Fibroblast of skin of left biceps (primary cell): ENCODE results near the gene ZSWIM3.
"Not testable (repeated sequence)": the region's sequence is repeated elsewhere in the genome, so short reads cannot be mapped to it uniquely, and the experiment has no call there.

ENCODE experiments used
- DNase-seq, 2 experiments: peaks; one replicate each; pipeline ENCODE4 v3.0.0-alpha.2; 2013; ENCODE audit warnings: low read depth in 2 of 2

Gene ZSWIM3

DNA sequence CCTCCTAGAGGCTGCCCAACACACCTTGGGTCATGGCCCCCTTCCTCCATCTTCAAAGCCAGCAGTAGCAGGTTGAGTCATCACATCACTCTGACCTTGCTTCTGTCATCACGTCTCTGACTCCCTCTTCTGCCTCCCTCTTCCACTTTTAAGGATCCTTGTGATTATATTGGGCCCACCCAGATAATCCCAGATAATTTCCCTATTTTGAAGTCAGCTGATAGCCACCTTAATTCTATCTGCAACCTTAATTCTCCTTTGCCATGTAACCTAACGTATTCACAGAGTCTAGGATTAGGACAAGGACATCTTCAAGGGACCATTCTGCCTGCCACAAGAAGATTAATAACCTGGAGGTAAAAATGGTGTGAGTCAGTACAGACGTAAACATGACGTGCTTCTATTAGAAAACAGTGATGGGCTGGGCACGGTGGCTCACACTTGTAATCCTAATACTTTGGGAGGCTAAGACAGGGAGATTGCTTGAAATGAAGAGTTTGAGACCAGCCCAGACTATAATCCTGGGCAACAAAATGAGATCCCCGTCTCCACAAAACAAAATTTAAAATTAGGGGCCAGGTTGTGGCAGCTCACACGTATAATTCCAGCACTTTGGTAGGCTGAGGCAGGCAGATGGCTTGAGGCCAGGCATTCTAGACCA, 3.3 kb downstream of the ZSWIM3 start:
- DNase-seq = no peak

DNA sequence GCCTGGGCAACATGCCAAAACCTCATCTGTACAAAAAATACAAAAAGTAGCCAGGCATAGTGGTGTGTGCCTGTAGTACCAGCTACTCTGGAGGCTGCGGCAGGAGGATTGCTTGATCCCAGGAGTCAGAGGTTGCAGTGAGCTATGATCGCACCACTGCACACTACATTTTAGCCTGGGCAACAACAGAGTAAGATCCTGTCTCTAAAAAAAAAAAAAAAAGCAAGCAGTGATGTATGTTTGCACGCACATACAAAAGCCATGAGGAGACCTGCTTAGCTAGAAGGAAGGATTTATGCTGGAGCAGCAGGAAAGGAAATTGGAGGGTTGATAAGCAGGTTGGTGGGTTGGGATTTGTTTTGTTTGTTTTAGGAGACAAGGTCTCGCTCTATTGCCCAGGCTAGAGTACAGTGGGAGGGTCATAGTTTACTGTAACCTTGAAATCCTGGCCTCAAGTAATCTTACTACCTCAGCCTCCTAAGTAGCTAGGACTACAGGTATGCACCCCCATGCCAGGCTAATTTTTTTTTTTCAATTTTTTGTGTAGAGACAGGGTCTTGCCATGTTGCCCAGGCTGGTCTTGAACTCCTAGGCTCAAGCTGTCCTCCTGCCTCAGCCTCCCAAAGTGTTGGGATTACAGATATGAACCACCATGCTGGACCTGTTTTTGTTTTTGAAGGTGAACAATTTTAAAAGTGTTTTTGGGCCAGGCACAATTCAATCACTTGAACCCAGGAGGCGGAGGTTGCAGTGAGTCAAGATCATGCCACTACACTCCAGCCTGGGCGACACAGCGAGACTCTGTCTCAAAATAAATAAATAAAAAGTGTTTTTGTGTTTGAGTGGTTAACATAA, 4.0 kb downstream of the ZSWIM3 start:
- no peak for DNase-seq

DNA sequence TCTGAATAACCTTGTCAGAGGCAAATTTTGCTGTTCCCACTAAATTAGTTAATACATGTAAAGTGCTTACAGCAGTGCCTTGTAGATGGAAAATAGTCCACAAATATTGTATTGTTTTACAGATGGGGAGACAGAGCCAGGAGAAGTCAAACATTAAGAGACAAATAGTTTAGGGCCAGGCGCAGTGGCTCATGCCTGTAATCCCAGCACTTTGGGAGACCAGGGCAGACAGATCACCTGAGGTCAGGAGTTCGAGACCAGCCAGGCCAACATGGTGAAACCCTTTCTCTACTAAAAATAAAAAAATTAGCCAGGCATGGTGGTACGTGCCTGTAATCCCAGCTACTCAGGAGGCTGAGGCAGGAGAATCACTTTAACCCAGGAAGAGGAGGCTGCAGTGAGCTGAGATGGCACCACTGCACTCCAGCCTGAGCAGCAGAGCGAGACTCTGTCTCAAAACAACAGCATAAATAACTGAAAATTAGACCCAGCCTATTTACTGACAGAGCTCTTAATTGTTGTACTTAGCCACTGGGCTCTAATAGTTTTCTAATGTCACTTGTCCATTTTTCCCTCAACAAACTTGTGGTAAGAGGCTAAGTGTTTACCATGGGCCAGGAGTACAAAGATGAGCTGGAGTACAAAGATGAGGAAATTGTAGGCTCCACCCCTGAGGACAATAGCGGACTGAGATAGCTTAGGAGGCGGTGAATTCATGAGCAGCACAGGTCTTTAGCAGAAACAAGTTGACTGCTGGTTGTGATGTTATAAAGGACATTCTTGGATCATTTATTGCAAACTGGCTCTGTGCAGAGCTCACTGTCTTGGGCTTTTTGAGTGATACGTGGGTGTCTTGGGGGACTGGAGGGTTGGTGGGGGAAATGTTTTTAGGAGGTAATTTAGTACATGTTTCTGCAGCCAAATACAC, 6.4 kb downstream of the ZSWIM3 start:
- no peak for DNase-seq

DNA sequence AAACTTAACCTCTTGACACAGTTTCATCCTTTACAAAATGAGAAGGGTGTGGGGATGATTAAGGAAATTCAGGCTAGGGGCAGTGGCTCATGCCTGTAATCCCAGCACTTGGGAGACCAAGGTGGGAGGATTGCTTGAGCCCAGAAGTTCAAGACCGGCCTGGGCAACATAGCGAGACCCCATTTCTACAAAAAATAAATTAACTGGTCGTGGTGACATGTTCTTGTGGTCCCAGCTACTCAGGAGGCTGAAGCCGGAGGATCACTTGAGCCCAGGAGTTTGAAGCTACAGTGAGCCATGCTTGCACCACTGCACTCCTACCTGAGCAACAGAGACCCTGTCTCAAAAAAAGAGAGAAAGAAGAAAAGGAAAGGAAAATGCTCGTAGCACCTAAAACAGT, 9.0 kb downstream of the ZSWIM3 start:
- DNase-seq = no peak

GRCh38 chr20:45867136-45867818, 9.9 kb downstream of the ZSWIM3 start:
- DNase-seq = no peak

GRCh38 chr20:45867819-45868176, 10.4 kb downstream of the ZSWIM3 start:
- peak; percentile 24 to 42 for DNase-seq

DNA sequence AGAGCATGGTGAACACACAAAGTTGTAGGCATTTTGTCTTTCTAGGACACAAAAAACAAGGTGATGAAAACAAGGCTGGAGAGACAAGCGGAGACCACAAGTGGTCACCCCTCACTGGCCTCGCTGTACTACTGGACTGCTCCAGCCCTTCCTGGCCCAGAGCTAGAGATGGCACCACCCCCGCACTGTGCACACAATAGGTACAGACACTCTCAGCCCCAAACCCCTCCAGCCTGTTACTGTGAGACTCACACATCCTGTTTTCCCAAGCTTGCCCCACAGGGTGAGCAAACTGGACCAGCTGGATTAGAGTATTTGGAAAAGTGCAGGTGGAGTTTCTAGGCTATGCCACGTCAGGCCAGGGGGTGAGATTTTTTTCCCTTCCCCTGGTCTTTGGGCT, 15.2 kb downstream of the ZSWIM3 start:
- DNase-seq = no peak

DNA sequence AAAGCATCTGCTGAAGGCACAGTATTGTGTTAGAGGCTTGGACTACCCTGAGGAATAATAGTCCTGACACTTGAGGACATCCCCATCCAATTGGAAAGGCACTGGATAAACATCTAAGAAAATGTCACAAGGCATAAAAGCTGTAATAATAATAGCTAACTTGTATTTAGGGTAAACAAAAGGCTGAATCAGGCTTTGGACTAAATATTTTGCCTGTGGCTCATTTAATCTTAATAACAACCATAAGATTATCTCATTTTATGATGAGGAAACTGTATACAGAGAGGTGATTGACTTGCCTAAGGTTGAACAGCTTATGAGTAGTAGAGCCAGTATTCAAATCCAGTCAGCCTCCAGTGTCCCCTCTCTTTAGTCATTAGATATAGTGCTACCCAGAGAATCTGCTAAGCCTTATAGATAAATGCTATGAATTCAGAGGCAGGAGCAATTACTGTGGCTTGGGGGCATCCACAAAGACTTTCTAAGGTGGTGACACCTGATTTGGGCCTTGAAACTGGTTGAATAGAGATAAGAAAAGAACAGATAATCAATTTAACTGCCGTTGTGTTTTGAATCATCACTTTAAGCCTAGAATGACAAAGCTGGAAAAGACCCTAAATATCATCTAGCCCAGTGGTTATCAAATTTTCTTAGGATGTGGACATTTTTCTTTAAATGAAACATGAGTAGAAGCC, 16.1 kb downstream of the ZSWIM3 start:
- no peak for DNase-seq

DNA sequence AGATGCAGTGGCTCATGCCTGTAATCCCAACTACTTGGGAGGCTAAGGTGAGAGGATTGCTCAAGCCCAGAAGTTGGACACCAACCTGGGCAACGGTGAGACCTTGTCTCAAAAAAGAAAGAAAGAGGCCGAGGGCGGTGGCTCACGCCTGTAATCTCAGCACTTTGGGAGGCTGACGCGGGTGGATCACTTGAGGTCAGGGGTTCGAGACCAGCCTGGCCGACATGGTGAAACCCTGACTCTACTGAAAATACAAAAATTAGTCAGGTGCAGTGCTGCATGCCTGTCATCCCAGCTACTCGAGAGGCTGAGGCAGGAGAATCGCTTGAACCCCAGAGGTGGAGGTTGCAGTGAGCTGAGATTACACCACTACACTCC, 16.7 kb downstream of the ZSWIM3 start:
- DNase-seq = not testable (repeated sequence)

GRCh38 chr20:45874576-45874975, 17.2 kb downstream of the ZSWIM3 start:
- DNase-seq = no peak

DNA sequence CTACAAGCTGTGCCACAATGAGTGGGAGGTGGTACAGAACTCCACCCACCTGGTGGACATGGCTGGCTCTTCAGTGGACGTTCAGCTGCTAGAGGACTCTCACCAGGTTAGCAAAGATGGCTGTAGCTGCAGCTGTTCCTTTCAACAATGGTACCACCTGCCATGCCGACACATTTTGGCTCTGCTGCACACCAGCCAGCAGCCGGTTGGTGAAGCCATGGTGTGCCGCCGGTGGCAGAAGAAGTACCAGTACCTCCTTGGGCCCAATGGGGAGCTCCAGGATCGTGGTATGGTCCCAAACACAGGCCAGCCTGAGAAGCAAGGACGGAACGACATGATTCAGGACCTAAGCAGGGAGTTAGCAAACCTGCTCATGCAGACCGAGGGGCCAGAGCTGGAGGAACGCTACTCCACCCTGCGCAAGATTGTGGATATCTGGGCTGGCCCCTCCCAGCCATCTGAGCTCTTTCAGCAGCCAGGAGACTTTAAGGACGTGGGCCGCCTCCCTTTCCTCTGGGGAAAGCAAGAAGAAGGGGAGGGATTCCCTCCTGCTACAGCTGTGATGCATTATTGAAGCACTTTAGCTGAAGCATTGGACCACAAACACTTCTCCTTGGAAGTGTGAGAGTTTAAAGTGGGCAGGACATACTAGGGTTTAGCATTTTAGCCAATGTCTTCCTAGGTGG, 20.8 kb downstream of the ZSWIM3 start:
- DNase-seq = no peak

- DNase-seq = peak; percentile 97 to 98
Measured at GRCh38 chr20:45880988-45881788, 23.8 kb downstream of the ZSWIM3 start, which contains the start of gene ZSWIM1. TSS of gene ZSWIM1 (plus strand) at chr20:45881227. CDS start at chr20:45882593, 1,366 bp downstream.

DNA sequence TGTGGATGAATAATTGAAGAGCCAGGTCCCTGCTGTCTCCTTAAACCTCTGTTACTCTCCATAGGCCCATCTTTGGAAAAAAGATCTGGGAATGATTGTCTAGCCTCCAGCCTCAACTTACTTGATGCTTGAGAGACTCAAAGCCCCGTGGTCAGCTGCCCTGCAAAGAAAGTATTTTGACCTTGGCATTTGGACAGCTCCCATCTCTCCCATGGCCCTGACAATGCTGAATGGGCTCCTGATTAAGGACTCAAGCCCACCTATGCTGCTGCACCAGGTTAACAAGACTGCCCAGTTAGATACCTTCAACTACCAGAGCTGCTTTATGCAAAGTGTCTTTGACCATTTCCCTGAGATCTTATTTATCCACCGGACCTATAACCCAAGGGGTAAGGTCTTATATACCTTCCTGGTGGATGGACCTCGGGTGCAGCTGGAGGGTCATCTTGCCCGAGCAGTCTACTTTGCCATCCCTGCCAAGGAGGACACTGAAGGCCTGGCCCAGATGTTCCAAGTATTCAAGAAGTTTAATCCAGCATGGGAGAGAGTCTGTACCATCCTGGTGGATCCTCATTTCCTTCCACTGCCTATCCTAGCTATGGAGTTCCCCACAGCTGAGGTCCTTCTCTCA, 25.2 kb downstream of the ZSWIM3 start:
- DNase-seq = no peak

DNA sequence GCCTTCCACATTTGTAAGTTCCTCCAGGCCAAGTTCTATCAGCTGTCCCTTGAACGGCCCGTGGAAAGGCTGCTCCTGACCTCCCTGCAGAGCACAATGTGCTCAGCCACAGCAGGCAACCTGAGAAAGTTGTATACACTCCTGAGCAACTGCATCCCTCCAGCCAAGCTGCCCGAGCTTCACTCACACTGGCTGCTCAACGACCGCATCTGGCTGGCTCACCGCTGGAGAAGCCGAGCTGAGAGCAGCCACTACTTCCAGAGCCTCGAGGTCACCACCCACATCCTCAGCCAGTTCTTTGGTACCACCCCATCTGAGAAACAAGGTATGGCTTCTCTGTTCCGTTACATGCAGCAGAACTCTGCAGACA, 25.7 kb downstream of the ZSWIM3 start:
- DNase-seq = no peak

DNA sequence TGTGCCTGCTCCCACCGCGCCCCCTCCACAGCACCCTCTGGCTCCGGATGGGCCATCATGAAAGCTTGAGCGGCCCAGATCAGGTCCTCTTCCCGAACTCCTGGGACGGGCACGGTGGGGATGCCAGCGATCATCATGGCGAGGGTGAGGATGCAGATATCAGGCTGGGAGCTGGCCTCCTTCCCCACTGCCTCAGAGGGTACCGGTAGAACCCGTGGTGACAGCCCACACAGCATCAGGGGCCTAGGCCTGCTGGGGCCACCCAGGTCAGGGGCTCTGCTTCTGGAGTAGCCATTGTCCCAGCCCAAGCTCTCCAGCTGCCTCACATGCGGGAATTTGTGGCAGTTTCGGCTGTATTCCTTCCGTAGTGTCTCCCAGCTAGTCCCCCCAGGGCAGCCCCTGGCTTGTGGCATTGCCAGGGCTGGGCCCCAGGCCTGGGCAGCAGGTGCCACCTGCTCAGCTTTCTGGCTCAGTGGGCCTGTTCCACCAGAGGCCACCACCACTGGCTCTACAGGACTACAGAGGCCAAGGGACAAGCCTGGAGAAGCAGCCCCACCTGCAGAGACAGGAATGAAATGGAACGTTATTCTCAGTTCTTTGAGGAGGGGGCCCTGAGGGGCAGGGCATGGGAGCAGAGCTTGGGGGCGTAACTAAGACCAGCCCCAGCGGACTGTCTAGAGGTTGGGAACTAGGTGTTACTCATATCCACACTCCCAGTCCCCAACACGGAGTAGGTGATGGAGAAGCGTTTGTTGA, 29.4 kb downstream of the ZSWIM3 start:
- no peak for DNase-seq

DNA sequence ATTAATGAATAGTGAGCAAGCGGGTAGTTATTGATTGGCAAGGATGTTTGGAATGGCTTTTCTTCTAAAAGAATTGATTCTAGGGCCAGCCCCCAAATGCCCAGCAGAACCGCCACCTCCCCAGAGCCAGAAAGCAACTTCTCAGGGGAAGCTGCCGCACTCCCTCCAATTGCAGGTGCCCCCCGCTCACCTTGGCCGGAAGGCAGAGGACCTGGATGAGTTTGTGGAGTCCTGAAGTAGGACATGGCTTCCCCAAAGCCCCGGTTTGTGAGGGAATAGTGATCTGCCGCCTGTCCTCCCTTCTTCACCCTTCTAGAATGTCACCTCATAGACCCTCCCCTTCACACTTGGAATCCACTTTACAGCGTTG, 29.9 kb downstream of the ZSWIM3 start, which contains the start of gene SPATA25:
TSS of gene SPATA25 (minus strand) at position 277 of the 370 bp plus-strand sequence. CDS start at position 245, 32 bp downstream.
- no peak for DNase-seq

GRCh38 chr20:45888681-45889080, 31.3 kb downstream of the ZSWIM3 start:
- DNase-seq = no peak
